PC-9 (cell line): ENCODE measurements around the gene SCYGR2.

Source experiments
- CTCF ChIP-seq: fragments of 200-600 bp; sonication (generic); conservative IDR thresholded peaks from 2 replicates; pipeline ENCODE4 v1.6.1; 2017; ENCODE audit warnings: mixed run types, antibody characterized with exemption, mild to moderate bottlenecking, moderate library complexity
- EZH2 ChIP-seq: fragments of 200-600 bp; sonication (generic); IDR thresholded peaks from 2 replicates; pipeline ENCODE4 v1.8.0; 2017; ENCODE audit warnings: antibody characterized with exemption, low read depth

GRCh38 chr2:227576110-227576509 is 22.6 kb upstream of the SCYGR2 start:
- TF ChIP-seq CTCF, result no peak
- no peak for TF ChIP-seq EZH2
